ENCODE measurements around the gene CCDC188. TPM values are rescaled to one million over a fixed set of nuclear protein-coding genes. Genes with fewer than 3 reads are reported as not detected.

CCDC188 gene
- polyA plus RNA-seq, 1 experiment = 6.5 TPM

DNA sequence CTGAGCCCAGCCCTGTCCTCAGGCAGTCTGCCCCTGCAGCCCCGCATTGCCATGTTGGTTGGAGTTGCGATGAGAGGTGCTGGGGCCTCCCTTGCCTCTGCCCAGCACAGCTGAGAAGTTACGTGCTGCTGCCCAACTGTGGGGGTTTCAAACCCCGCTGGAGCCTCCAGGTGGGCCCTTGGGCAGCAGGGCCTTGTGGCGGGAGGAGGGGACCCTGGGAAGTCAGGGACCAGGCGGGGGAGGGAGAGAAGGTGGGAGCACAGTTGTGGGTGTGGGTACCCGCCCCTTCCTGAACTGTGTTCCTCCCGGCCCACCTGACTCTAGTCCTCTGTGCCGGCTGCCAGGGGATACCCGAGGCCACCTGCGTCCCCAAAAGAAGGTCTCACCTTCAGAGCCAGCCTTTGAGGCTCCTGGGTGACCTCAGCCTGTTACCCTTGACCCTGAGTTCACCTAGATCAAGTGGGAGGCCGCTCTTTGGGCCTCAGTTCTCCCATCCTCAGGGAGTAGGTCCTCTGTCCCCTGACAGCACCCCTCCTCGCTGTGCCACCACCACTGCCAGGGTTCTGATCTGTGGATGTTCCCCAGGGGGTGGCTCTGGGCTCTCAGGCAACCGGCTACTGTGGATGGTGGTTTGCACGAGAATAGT lies 7.7 kb upstream of the CCDC188 start:
- TF ChIP-seq CTCF (IDR thresholded peaks at IDR 0.05; ENCODE audit: insufficient read depth, low read depth, low read length) = no peak
- ChIA-PET CTCF (interaction anchor here (1.5 to 6.2 kb wide), 5 partner anchors 113 to 158 kb away, joined by 3 to 91 read pairs (median 12); no protein-coding TSS in a partner anchor), POLR2A (no interaction called here)
- DNase-seq (ENCODE audit: low read depth) = no peak
- no peaks in the 10 kb centered on the region; the same call in 1 of the 2 replicates for H3K27me3 ChIP-seq (ENCODE audit: control insufficient read depth, insufficient read depth, low read length)
- H3K4me3 ChIP-seq (ENCODE audit: low read depth, low read length) = no peak overlapping the region
- no peaks in the 10 kb centered on the region for H3K36me3 ChIP-seq (ENCODE audit: control insufficient read depth, insufficient read depth, low read length)

- no peak for DNase-seq (ENCODE audit: low read depth)
- H3K27me3 ChIP-seq (ENCODE audit: control insufficient read depth, insufficient read depth, low read length) = no peaks in the 10 kb centered on the region; the same call in 1 of the 2 replicates
- TF ChIP-seq CTCF (IDR thresholded peaks at IDR 0.05; ENCODE audit: insufficient read depth, low read depth, low read length) = no peak
- no peak overlapping the region for H3K4me3 ChIP-seq (ENCODE audit: low read depth, low read length)
- H3K36me3 ChIP-seq (ENCODE audit: control insufficient read depth, insufficient read depth, low read length) = no peaks in the 10 kb centered on the region
- ChIA-PET POLR2A (no interaction called here), CTCF (interaction anchor here (0.8 to 6.2 kb wide), 30 partner anchors 10 to 284 kb away, joined by 3 to 91 read pairs (median 4); partner anchors contain the start of genes DGCR6L and TRMT2A)
These were observed 6.8 kb upstream of the CCDC188 start for GRCh38 chr22:20157430-20158183.

DNA sequence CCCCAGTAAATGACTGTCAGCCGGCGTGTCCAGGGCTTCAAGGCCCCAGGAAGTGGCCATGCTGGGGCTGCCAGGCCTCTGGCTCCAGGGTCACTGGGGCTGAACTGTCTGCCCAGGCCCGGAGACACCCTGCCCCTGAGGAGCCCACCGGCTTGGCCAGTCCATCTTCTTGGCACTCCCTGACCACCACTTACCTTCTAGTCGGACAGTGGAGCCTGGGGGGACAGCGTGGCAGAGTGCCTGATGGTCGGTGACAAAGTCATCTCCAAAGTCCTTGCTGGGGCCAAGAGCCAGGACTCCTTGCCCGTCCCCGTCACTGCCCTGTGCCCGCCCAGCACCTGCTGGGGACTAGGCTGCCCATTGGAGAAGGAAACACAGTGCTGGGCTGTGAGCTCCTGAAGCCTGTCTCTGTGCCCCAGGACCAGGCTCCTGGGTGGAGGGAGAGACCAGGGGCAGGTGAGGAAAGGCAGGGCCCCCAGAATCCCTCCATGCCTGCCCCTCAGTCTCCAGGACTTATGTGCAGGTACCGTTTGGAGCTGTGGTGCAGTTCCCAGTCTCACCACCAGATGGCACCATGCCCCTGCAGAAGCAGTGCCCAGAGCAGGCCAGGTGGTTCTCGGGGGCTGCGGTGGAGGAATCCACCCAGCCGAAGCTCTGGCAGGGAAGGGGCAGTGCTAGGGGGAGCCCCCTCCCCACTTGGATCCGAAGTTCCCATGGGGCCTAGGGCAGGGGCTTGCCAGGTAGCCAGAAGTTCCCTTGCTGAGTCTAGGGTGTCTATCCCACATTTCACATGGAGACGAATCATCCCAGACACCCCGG lies 6.0 kb upstream of the CCDC188 start:
- TF ChIP-seq CTCF (IDR thresholded peaks at IDR 0.05; ENCODE audit: insufficient read depth, low read depth, low read length) = peak; percentile 94
- Histone ChIP-seq H3K4me3 (ENCODE audit: low read depth, low read length) (no peak overlapping the region), H3K36me3 (ENCODE audit: control insufficient read depth, insufficient read depth, low read length) (no peaks in the 10 kb centered on the region), H3K27me3 (ENCODE audit: control insufficient read depth, insufficient read depth, low read length) (no peaks in the 10 kb centered on the region; the same call in 1 of the 2 replicates)
- POLR2A ChIA-PET = no interaction called here
- no peak for DNase-seq (ENCODE audit: low read depth)
- CTCF ChIA-PET = interaction anchor here (0.8 to 6.2 kb wide), 31 partner anchors 11 to 284 kb away, joined by 3 to 91 read pairs (median 4); partner anchors contain the start of genes DGCR6L and TRMT2A

DNA sequence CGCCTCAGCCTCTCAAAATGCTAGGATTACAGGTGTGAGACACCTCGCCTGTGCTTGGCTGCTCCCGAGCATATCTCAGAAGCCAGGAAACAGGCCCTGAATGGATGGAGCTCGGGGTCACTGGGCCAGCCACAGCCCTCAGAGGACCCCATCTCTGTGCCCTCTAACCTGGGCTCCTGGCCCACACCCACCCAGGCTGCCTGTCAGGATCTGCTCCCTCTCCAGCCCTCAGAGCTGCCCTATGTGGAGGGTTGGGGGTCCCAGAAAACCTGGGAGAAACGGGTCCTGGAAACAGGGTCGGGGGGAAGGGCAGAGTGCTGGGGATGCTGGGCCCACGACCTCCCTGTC lies 5.2 kb upstream of the CCDC188 start:
- Histone ChIP-seq H3K36me3 (ENCODE audit: control insufficient read depth, insufficient read depth, low read length) (no peaks in the 10 kb centered on the region), H3K4me3 (ENCODE audit: low read depth, low read length) (no peak overlapping the region), H3K27me3 (ENCODE audit: control insufficient read depth, insufficient read depth, low read length) (no peaks in the 10 kb centered on the region; the same call in 1 of the 2 replicates)
- ChIA-PET POLR2A (no interaction called here), CTCF (interaction anchor here (0.9 to 6.2 kb wide), 4 partner anchors 128 to 164 kb away, joined by 3 to 91 read pairs (median 6); partner anchors contain the start of gene DGCR6L)
- DNase-seq (ENCODE audit: low read depth) = no peak
- TF ChIP-seq CTCF (IDR thresholded peaks at IDR 0.05; ENCODE audit: insufficient read depth, low read depth, low read length) = no peak

Measured in BJ (cell line).